Activated B cell treated with CpG ODN at 0.5 μM for 24 hours (primary cell): ENCODE measurements around the gene EYS. TPM values are rescaled to one million over a fixed set of nuclear protein-coding genes. Genes with fewer than 3 reads are reported as not detected.
"Not testable (repeated sequence)": the region's sequence is repeated elsewhere in the genome, so short reads cannot be mapped to it uniquely, and the experiment has no call there.

Source experiments
- ATAC-seq: fragments of 200-7000 bp; cut with Tn5 transposase; one replicate; pipeline ENCODE4 v1.10.0; 2021; ENCODE audit warnings: low read depth, mild to moderate bottlenecking, moderate library complexity
- CTCF ChIA-PET: fragments of 350-600 bp; sonication (Branson Sonifier 250); formaldehyde crosslinking; loops from one replicate; lab custom pipeline; 2021; ENCODE audit warnings: antibody characterized with exemption; lab: Charles Lee
- POLR2A ChIA-PET: fragments of 350-600 bp; sonication (Branson Sonifier 250); formaldehyde crosslinking; loops from one replicate; lab custom pipeline; 2021; ENCODE audit warnings: antibody characterized with exemption; lab: Charles Lee
- DNase-seq: peaks from one replicate; pipeline ENCODE4 v3.0.0; 2022
- H3K27ac Mint-ChIP-seq: one replicate; pipeline ENCODE4 v1.8.0; 2020; ENCODE audit warnings: mixed read lengths
- H3K27me3 Mint-ChIP-seq: one replicate; pipeline ENCODE4 v1.8.0; 2021; ENCODE audit warnings: mixed read lengths
- H3K36me3 Mint-ChIP-seq: one replicate; pipeline ENCODE4 v1.8.0; 2021; ENCODE audit warnings: low read depth, mixed read lengths
- H3K4me1 Mint-ChIP-seq: one replicate; pipeline ENCODE4 v1.8.0; 2021; ENCODE audit warnings: mixed read lengths
- H3K4me3 Mint-ChIP-seq: one replicate; pipeline ENCODE4 v1.8.0; 2020; ENCODE audit warnings: mild to moderate bottlenecking, mixed read lengths
- H3K9me3 Mint-ChIP-seq: one replicate; pipeline ENCODE4 v1.8.0; 2020; ENCODE audit warnings: mixed read lengths
- intact Hi-C: fragments of 100-400 bp; cut with micrococcal nuclease; formaldehyde crosslinking; loops from one replicate; pipeline ENCODE4 v1.15.1; 2024
- total RNA-seq: library from RNA; stranded (reverse); gene quantifications from 2 replicates; pipeline ENCODE4 v1.2.3, GENCODE V29; 2022
- TF ChIP-seq, protein P1 (sequence below): fragments of 200-600 bp; IDR thresholded peaks from one replicate; pipeline ENCODE4 v1.8.0; 2022; ENCODE audit warnings: antibody characterized with exemption, mild to moderate bottlenecking

The EYS gene
- total RNA-seq, 1 donor from 2014 or later: not detected

DNA sequence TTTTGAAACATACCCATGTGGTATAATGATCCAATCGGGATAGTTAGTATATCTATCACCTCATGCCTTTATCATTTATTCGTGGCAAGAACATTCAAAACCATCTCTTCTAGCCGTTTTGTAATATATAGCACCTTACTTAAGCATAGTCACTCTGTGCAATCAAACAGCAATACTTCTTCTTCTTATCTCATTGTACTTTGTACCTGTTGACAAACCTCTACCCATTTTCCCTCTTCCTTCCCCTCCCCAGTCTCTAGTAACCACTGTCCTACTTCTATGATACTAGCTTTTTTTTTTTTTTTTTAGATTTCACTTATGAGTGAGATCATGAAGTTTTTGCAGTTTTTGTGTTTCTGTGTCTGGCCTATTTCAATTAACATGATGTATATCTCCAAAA is 296.7 kb downstream of the EYS start:
- POLR2A ChIA-PET: no interaction called here
- ATAC-seq: no peak
- no peaks in the 10 kb centered on the region for H3K4me1 Mint-ChIP-seq
- H3K4me3 Mint-ChIP-seq: no peak overlapping the region
- no peak for DNase-seq
- H3K27me3 Mint-ChIP-seq: no peaks in the 10 kb centered on the region
- CTCF ChIA-PET: no interaction called here
- intact Hi-C loops: no loop called here
- H3K36me3 Mint-ChIP-seq: no peaks in the 10 kb centered on the region
- peaks cover 6% of the 10 kb centered on the region for H3K9me3 Mint-ChIP-seq
- no peak overlapping the region for H3K27ac Mint-ChIP-seq
- TF ChIP-seq, protein P1, sequence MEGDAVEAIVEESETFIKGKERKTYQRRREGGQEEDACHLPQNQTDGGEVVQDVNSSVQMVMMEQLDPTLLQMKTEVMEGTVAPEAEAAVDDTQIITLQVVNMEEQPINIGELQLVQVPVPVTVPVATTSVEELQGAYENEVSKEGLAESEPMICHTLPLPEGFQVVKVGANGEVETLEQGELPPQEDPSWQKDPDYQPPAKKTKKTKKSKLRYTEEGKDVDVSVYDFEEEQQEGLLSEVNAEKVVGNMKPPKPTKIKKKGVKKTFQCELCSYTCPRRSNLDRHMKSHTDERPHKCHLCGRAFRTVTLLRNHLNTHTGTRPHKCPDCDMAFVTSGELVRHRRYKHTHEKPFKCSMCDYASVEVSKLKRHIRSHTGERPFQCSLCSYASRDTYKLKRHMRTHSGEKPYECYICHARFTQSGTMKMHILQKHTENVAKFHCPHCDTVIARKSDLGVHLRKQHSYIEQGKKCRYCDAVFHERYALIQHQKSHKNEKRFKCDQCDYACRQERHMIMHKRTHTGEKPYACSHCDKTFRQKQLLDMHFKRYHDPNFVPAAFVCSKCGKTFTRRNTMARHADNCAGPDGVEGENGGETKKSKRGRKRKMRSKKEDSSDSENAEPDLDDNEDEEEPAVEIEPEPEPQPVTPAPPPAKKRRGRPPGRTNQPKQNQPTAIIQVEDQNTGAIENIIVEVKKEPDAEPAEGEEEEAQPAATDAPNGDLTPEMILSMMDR: no peak

DNA sequence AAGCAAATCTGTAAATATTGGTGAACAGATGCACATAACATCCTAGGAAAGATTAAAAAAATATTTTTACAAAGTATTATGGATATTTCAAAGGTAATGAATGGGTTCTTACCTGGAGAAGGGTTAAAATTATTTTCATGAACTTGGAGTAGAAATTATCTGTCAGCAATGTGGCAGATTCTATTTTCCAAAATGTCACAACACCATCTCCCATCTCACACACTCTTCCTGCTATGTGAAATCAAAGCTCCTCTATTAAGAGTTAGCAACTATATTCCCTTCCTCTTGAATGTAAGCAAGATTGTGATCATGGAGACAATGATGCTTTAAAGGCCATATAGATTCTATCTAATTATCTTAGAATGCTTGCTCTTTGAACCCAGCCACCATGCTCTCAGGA is 304.5 kb downstream of the EYS start:
- intact Hi-C loops: no loop called here
- ATAC-seq: no peak

DNA sequence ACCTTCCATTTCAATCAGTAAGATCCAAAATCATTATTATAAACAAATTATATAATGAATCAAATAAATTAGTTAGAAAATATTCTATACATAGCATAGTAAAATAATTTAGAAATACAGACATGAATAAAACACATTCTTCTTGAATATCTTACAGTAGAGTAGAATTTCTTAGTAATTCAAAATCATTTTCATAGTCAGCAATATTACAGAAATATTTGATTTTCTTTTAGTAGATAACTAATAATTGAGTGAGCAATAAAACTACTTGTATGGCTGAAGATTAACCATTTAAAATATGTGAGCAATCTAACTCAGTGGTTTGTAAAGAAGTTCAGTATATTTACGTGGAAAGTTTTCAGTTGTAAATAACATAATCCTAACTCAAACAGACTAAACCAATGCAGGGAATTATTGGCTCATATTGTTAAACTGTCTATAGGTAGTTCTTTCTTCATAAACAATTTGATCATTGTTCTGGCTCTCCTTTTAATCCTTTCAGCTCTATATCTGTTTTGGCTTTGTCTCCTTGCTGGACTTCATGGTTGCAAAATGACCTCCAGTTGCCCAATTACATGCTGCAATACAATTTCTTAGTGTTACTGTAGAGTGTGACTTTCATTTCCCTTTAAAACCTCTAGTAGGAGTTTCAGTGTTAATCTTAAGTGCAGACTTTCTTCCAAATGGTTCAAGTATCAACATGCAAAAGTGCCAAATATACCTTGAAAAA is 307.5 kb downstream of the EYS start:
- ATAC-seq: no peak
- Mint-ChIP-seq H3K4me1 (no peaks in the 10 kb centered on the region), H3K27me3 (no peaks in the 10 kb centered on the region), H3K36me3 (no peaks in the 10 kb centered on the region), H3K9me3 (peaks cover 14% of the 10 kb centered on the region), H3K4me3 (no peak overlapping the region), H3K27ac (no peak overlapping the region)
- ChIA-PET CTCF (no interaction called here), POLR2A (no interaction called here)
- no peak for DNase-seq
- intact Hi-C loops: no loop called here
- TF ChIP-seq, protein P1: no peak

More for the DNA sequence above, 304.5 kb downstream of the EYS start:
- no peak overlapping the region for H3K27ac Mint-ChIP-seq
- ChIA-PET CTCF (no interaction called here), POLR2A (no interaction called here)
- no peaks in the 10 kb centered on the region for H3K27me3 Mint-ChIP-seq
- TF ChIP-seq, protein P1: no peak
- no peaks in the 10 kb centered on the region for H3K36me3 Mint-ChIP-seq
- no peak for DNase-seq
- H3K4me3 Mint-ChIP-seq: no peak overlapping the region
- no peaks in the 10 kb centered on the region for H3K4me1 Mint-ChIP-seq
- H3K9me3 Mint-ChIP-seq: peaks cover 4% of the 10 kb centered on the region

DNA sequence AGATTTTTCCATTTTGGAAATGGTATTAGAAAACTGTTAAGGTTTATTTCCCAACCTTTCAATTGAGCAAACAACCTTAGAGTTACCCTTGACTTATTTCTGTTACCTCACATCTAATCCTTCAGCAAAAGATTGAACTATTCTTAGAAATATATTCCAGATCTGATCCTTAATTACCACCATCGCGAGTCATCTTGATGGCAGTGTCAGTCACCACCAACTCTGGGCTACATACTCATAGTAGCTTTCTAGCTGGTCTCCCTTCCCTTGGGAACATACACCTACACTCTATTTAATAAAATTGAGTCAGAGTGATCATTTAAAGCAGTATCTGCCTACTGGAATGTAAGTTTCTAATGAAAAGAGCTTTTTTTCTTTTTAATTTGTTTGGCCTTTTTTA is 308.2 kb downstream of the EYS start:
- ChIA-PET POLR2A (no interaction called here), CTCF (no interaction called here)
- no peaks in the 10 kb centered on the region for H3K36me3 Mint-ChIP-seq
- DNase-seq (no peak), ATAC-seq (no peak)
- no peak overlapping the region for H3K27ac Mint-ChIP-seq
- TF ChIP-seq, protein P1: no peak
- H3K9me3 Mint-ChIP-seq: peaks cover 14% of the 10 kb centered on the region
- no peak overlapping the region for H3K4me3 Mint-ChIP-seq
- no peaks in the 10 kb centered on the region for H3K27me3 Mint-ChIP-seq
- H3K4me1 Mint-ChIP-seq: no peaks in the 10 kb centered on the region
- intact Hi-C loops: no loop called here

DNA sequence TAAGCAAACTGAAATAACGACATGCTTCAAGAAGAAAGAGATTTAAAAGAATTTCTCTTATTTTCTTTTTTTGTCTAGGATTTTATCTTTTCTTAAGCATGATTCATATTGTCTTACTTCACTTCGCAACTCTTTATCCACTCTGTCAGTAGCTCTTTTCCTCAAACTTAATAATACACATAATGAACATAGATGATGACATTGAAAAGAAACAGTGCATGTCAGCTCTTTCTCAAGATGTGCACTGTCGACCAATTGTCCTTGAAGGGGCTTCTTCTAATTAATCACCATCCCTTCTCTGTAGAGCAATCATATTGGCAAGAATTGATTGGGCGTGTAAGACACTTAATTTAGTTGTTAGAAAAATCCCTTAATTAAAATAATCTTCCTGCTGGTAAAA is 356.5 kb downstream of the EYS start:
- ChIA-PET POLR2A (no interaction called here), CTCF (no interaction called here)
- ATAC-seq: no peak
- no peaks in the 10 kb centered on the region for H3K27me3 Mint-ChIP-seq
- DNase-seq: no peak
- no peaks in the 10 kb centered on the region for H3K4me1 Mint-ChIP-seq
- no peak overlapping the region for H3K4me3 Mint-ChIP-seq
- peaks cover 10% of the 10 kb centered on the region for H3K9me3 Mint-ChIP-seq
- intact Hi-C loops: no loop called here
- H3K27ac Mint-ChIP-seq: no peak overlapping the region
- TF ChIP-seq, protein P1: no peak
- H3K36me3 Mint-ChIP-seq: no peaks in the 10 kb centered on the region

DNA sequence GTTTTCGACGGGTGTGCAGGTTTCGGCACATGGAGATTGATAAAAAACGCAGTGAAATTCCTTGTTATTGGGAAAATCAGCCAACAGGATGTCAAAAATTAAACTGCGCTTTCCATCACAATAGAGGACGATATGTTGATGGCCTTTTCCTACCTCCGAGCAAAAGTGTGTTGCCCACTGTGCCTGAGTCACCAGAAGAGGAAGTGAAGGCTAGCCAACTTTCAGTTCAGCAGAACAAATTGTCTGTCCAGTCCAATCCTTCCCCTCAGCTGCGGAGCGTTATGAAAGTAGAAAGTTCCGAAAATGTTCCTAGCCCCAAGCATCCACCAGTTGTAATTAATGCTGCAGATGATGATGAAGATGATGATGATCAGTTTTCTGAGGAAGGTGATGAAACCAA is 404.4 kb downstream of the EYS start:
- CTCF ChIA-PET, intact Hi-C loops, POLR2A ChIA-PET, H3K4me3 Mint-ChIP-seq, DNase-seq, H3K9me3 Mint-ChIP-seq, H3K27ac Mint-ChIP-seq, H3K27me3 Mint-ChIP-seq, ATAC-seq, H3K36me3 Mint-ChIP-seq, H3K4me1 Mint-ChIP-seq: not testable (repeated sequence)
